Uterus (tissue), 4 donors: ENCODE results near the gene CCL1. TPM values are rescaled to one million over a fixed set of nuclear protein-coding genes. Genes with fewer than 3 reads are reported as not detected.

Source experiments
- DNase-seq, 2 donors: peaks; one replicate each; pipeline ENCODE4 v3.0.0-alpha.2; 2019 to 2020
- H3K27ac ChIP-seq, 2 donors: fragments of 200-600 bp; sonication (generic); 1 replicate in 1 of 2; 2 replicates in 1 of 2; pipeline ENCODE4 v1.5.1; 2016 to 2018
- H3K27me3 ChIP-seq, 2 donors: fragments of 200-600 bp; sonication (generic); one replicate each; pipeline ENCODE4 v1.5.1; 2018 to 2019; ENCODE audit warnings: control low read depth in 1 of 2
- H3K36me3 ChIP-seq, 2 donors: fragments of 200-600 bp; sonication (generic); one replicate each; pipeline ENCODE4 v1.5.1; 2019; ENCODE audit warnings: control low read depth in 1 of 2
- H3K4me1 ChIP-seq, 2 donors: fragments of 200-600 bp; sonication (generic); one replicate each; pipeline ENCODE4 v1.5.1; 2018 to 2019; ENCODE audit warnings: control low read depth in 1 of 2
- H3K4me3 ChIP-seq, 2 donors: fragments of 200-600 bp; sonication (generic); 1 replicate in 1 of 2; 2 replicates in 1 of 2; pipeline ENCODE4 v1.5.1; 2018 to 2019; ENCODE audit warnings: mild to moderate bottlenecking in 1 of 2
- H3K9me3 ChIP-seq, 2 donors: fragments of 200-600 bp; sonication (generic); one replicate each; pipeline ENCODE4 v1.5.1; 2019; ENCODE audit warnings: control low read depth in 1 of 2
- POLR2A ChIP-seq, 2 donors: fragments of 450-650 bp; IDR thresholded peaks; one replicate each; pipeline ENCODE4 v1.6.1; 2016; ENCODE audit warnings: antibody characterized with exemption in 2 of 2, mild to moderate bottlenecking in 1 of 2, moderate library complexity in 1 of 2
- intact Hi-C: fragments of 100-400 bp; cut with DNase I; formaldehyde crosslinking; loops from one replicate; pipeline ENCODE4 v1.15.1; 2023; ENCODE audit warnings: low total_unique reads
- total RNA-seq, 4 donors: library from RNA; depleted of rRNA in 3 of 4; stranded (reverse); fragments of >200 nt in 3 of 4; gene quantifications; one replicate each; pipeline versions ENCODE4 v1.1.0 to v1.2.4, GENCODE V29; 2014 to 2023
- TF ChIP-seq, protein P1 (sequence below), 4 experiments: fragments of 200-600 bp in 2 of 4; fragments of 450-650 bp in 2 of 4; sonication (generic) in 2 of 4; IDR thresholded peaks; one replicate each; pipeline ENCODE4 v1.5.1; 2016 to 2019; ENCODE audit warnings: antibody characterized with exemption in 4 of 4, mild to moderate bottlenecking in 2 of 4, moderate library complexity in 1 of 4
- donor health status: DM: yes; HTN: yes; CAD: no.

CCL1 gene
- total RNA-seq, 4 donors from 2014 or later = not detected

DNA sequence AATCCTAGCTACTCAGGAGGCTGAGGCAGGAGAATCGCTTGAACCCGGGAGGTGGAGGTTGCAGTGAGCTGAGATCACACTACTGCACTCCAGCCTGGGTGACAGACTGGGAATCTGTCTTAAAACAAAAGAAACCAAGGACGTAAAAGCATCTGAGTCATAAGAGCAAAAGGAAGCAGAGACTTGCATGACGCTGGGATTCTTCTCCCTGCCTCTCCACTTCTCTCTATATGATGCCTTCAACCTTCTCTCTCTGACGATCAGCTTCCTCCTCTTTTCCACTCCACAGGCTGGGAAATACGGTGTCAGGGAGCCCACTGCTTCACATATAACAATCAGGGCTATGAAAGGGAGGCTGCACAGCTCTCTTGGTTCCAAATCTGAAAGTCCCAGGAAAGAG is 43.2 kb upstream of the CCL1 start:
- Histone ChIP-seq H3K9me3 (no peaks in the 10 kb centered on the region), H3K27ac (no peak overlapping the region), H3K27me3 (no peaks in the 10 kb centered on the region), H3K4me3 (no peak overlapping the region), H3K4me1 (no peaks in the 10 kb centered on the region), H3K36me3 (no peaks in the 10 kb centered on the region)
- DNase-seq = no peak
- intact Hi-C loops = no loop called here
- TF ChIP-seq POLR2A (IDR thresholded peaks at IDR 0.05) = no peak
- TF ChIP-seq, protein P1, sequence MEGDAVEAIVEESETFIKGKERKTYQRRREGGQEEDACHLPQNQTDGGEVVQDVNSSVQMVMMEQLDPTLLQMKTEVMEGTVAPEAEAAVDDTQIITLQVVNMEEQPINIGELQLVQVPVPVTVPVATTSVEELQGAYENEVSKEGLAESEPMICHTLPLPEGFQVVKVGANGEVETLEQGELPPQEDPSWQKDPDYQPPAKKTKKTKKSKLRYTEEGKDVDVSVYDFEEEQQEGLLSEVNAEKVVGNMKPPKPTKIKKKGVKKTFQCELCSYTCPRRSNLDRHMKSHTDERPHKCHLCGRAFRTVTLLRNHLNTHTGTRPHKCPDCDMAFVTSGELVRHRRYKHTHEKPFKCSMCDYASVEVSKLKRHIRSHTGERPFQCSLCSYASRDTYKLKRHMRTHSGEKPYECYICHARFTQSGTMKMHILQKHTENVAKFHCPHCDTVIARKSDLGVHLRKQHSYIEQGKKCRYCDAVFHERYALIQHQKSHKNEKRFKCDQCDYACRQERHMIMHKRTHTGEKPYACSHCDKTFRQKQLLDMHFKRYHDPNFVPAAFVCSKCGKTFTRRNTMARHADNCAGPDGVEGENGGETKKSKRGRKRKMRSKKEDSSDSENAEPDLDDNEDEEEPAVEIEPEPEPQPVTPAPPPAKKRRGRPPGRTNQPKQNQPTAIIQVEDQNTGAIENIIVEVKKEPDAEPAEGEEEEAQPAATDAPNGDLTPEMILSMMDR (IDR thresholded peaks at IDR 0.05) = no peak

DNA sequence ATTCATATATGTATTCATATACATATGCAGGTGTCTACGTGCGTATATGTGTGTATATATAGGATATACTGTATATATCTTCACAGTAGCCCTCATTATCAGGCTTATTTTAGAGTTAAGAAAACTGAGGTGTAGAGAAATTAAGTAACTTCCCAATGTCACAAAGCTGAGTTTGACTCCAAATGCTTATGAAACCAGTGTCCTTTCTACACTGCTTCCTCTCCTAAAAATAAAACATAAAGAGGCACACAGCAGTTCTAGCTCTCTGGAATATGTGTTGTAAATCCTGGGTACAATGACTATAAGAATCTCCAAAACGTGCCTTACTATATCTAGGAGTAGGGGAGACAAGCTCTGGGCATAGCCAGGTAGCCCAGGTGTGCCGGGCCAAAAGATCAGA is 40.0 kb upstream of the CCL1 start:
- H3K27me3 ChIP-seq = no peaks in the 10 kb centered on the region
- no peak for DNase-seq
- intact Hi-C loops = no loop called here
- TF ChIP-seq, protein P1 (IDR thresholded peaks at IDR 0.05) = no peak
- TF ChIP-seq POLR2A (IDR thresholded peaks at IDR 0.05) = no peak
- H3K9me3 ChIP-seq = no peaks in the 10 kb centered on the region
- no peak overlapping the region for H3K27ac ChIP-seq
- H3K36me3 ChIP-seq = no peaks in the 10 kb centered on the region
- H3K4me3 ChIP-seq = no peak overlapping the region
- H3K4me1 ChIP-seq = no peaks in the 10 kb centered on the region

DNA sequence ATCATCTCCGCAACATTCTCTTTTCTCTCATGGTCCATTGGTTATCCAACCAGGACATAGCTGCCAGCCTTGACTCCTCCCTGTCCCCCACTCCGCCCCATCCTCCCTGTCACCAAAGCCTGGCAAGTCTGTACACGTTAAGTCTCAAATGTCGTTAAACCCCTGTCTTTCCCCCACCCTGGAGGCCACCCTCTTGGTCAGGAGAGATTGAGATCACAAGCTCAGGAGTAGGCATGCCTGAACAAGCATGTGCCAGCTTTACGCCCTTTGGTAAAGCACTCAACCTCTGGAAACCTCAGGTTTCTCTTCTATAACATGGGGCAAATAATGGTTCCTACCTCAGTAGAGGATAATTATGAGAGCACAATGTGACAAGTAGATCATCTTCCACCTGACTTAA is 38.1 kb upstream of the CCL1 start:
- no peak for TF ChIP-seq POLR2A (IDR thresholded peaks at IDR 0.05)
- TF ChIP-seq, protein P1 (IDR thresholded peaks at IDR 0.05) = no peak
- no peak for DNase-seq
- Histone ChIP-seq H3K9me3 (no peaks in the 10 kb centered on the region), H3K27ac (no peak overlapping the region), H3K36me3 (no peaks in the 10 kb centered on the region), H3K4me3 (no peak overlapping the region), H3K4me1 (no peaks in the 10 kb centered on the region), H3K27me3 (no peaks in the 10 kb centered on the region)
- intact Hi-C loops = no loop called here

DNA sequence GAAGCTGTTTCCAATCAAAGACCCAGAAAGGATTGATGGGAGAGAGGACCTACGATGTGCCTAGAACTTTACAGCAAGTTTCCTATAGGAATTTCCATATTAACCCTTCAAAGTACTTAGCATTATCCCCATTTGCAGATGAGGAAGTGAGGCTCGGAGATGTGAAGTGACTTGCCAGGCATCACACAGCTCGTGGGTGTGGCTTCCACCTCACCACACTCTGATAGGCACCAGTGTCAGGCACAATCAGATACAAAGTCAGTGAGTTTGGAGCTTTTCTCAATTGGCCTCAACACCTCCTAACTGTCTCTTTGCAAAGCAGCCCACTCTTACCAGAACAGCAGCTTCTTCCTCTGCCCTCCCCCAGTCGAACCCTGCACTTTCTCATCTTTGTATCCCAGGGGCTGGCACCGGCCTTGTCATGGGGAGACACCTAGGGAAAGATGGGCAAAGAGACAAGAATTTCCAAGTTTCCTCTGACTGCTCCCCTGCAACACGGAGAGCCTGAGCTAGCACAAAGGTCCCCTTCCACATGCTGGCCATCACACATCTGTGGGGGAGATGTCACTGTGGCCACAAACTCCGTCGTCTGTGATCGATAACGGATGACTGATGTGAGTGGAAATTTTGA is 37.4 kb upstream of the CCL1 start:
- no peak overlapping the region for H3K4me3 ChIP-seq
- DNase-seq = no peak
- H3K27ac ChIP-seq = no peak overlapping the region
- H3K4me1 ChIP-seq = no peaks in the 10 kb centered on the region
- H3K36me3 ChIP-seq = no peaks in the 10 kb centered on the region
- no peak for TF ChIP-seq POLR2A (IDR thresholded peaks at IDR 0.05)
- TF ChIP-seq, protein P1 (IDR thresholded peaks at IDR 0.05) = no peak
- no peaks in the 10 kb centered on the region for H3K9me3 ChIP-seq
- intact Hi-C loops = no loop called here
- no peaks in the 10 kb centered on the region for H3K27me3 ChIP-seq

DNA sequence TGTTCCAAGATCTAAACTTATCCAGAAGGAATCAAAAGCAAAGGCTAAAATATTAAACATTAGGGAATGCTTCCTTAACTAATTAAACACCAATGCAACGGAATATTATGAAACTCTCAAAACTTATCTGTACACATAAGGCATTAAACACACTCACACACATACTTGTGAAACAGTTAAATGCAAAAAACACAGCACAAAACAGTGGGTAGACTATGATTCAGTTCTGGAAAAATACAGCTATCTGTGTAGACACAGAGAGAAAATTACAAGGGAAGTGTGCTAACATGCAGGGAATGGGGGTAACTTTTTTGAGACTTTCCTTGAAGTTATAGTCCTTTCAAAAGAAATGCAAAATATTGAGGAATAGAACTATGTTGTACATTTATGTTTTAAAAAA is 36.7 kb upstream of the CCL1 start:
- intact Hi-C loops = no loop called here
- no peaks in the 10 kb centered on the region for H3K4me1 ChIP-seq
- no peak overlapping the region for H3K4me3 ChIP-seq
- DNase-seq = no peak
- H3K36me3 ChIP-seq = no peaks in the 10 kb centered on the region
- H3K9me3 ChIP-seq = no peaks in the 10 kb centered on the region
- no peaks in the 10 kb centered on the region for H3K27me3 ChIP-seq
- TF ChIP-seq, protein P1 (IDR thresholded peaks at IDR 0.05) = no peak
- TF ChIP-seq POLR2A (IDR thresholded peaks at IDR 0.05) = no peak
- H3K27ac ChIP-seq = no peak overlapping the region
